G401.6 (cell line): Measurements from ENCODE around the gene PNPLA5.

Experiments
- FAIRE-seq: peaks from 2 replicates; lab custom pipeline; 2012; peaks lifted over from hg19 to GRCh38; lab: Jason Lieb, UNC

Gene PNPLA5

GRCh38 chr22:43901976-43902643 is 10.3 kb upstream of the PNPLA5 start:
- FAIRE-seq = no peak

GRCh38 chr22:43900206-43900605 is 8.4 kb upstream of the PNPLA5 start:
- no peak for FAIRE-seq

- no peak for FAIRE-seq
These were observed 6.0 kb upstream of the PNPLA5 start for GRCh38 chr22:43897751-43898261.

- no peak for FAIRE-seq
These were observed 4.3 kb upstream of the PNPLA5 start for GRCh38 chr22:43895986-43896645.

- no peak for FAIRE-seq
These were observed 2.3 kb upstream of the PNPLA5 start for GRCh38 chr22:43894122-43894521.

- no peak for FAIRE-seq
These were observed 1.5 kb upstream of the PNPLA5 start for GRCh38 chr22:43893266-43893665.

- no peak for FAIRE-seq
These were observed 526 bp upstream of the PNPLA5 start for GRCh38 chr22:43892183-43892894.

- FAIRE-seq = no peak
These were observed 897 bp downstream of the PNPLA5 start for GRCh38 chr22:43890901-43891331.

- no peak for FAIRE-seq
These were observed 2.0 kb downstream of the PNPLA5 start for GRCh38 chr22:43889860-43890253.

GRCh38 chr22:43889201-43889859 is 2.5 kb downstream of the PNPLA5 start:
- FAIRE-seq = no peak

- no peak for FAIRE-seq
These were observed 3.1 kb downstream of the PNPLA5 start for GRCh38 chr22:43888740-43889139.

- no peak for FAIRE-seq
These were observed 4.4 kb downstream of the PNPLA5 start for GRCh38 chr22:43887391-43887790.

- FAIRE-seq = no peak
These were observed 5.6 kb downstream of the PNPLA5 start for GRCh38 chr22:43886231-43886630.

GRCh38 chr22:43885786-43886185 is 6.0 kb downstream of the PNPLA5 start:
- no peak for FAIRE-seq

- FAIRE-seq = no peak
These were observed 6.5 kb downstream of the PNPLA5 start for GRCh38 chr22:43885319-43885671.

- FAIRE-seq = no peak
These were observed 7.1 kb downstream of the PNPLA5 start for GRCh38 chr22:43884600-43885318.

GRCh38 chr22:43883719-43884415 is 7.9 kb downstream of the PNPLA5 start:
- no peak for FAIRE-seq

- peak; percentile 11 for FAIRE-seq
These were observed 8.7 kb downstream of the PNPLA5 start for GRCh38 chr22:43883012-43883661.

- FAIRE-seq = no peak
These were observed 9.6 kb downstream of the PNPLA5 start for GRCh38 chr22:43882122-43882767.
